ENCODE data around the gene GNA14.

GRCh38 chr9:77679088-77679487, 31.0 kb upstream of the GNA14 start:
- no peak for TF ChIP-seq GATA2 (IDR thresholded peaks at IDR 0.05; ENCODE audit: low read depth, low read length)
- TF ChIP-seq GATA3 (IDR thresholded peaks at IDR 0.05; ENCODE audit: low read depth, low read length), result no peak

All from SH-SY5Y (cell line).